Activated naive CD8-positive, alpha-beta T cell treated with anti-CD3 and anti-CD28 coated beads, Interleukin-2, amount 50 U/mL, for 16 hours (primary cell): ENCODE results near the gene GATB.
"Not testable (repeated sequence)": the region's sequence is repeated elsewhere in the genome, so short reads cannot be mapped to it uniquely, and the experiment has no call there.

ENCODE experiments used
- DNase-seq: peaks from one replicate; pipeline ENCODE4 v3.0.0-alpha.2; 2020; ENCODE audit warnings: low read depth, low spot score

Gene GATB

DNA sequence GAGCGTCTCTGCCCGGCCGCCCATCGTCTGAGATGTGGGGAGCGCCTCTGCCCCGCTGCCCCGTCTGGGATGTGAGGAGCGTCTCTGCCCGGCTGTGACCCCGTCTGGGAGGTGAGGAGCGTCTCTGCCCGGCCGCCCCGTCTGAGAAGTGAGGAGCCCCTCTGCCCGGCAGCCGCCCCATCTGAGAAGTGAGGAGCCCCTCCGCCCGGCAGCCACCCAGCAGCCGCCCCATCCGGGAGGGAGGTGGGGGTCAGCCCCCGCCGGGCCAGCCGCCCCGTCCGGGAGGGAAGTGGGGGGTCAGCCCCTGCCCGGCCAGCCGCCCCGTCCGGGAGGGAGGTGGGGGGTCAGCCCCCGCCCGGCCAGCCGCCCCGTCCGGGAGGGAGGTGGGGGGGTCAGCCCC, 29.1 kb downstream of the GATB start:
- DNase-seq, result not testable (repeated sequence)

DNA sequence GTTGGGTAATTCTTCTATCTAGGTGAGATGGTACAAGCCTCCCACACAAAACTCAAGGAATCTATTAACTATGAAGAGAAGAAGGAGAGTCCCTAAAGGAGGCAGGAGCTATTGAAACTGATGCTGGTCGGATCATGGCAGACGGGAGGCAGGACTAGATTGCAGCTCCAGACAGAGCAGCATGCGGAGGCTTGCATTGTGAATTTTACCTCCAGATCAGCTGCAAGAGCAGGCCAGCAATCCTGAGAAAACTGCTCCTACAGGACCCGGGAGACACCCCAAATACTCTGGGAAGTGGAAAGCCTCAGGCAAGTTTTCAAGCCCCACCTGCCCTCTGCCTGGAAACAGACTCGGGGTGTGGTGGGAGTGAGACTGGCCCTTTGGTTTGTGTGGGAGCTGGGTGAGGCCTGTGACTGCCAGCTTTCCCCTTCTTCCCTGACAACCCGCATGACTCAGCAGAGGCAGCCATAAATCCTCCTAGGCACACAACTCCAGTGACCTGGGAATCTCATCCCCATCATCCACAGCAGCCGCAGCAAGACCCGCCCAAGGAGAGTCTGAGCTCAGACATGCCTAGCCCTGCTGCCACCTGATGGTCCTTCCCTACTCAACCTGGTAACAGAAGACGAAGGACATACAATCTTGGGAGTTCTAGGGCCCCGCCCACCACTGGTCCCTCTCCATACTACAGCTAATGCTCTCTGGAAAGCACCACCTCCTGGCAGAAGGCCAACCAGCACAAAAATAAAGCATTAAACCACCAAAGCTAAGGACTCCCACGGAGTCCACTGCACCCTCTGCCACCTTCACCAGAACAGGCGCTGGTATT, 30.9 kb downstream of the GATB start:
- no peak for DNase-seq

DNA sequence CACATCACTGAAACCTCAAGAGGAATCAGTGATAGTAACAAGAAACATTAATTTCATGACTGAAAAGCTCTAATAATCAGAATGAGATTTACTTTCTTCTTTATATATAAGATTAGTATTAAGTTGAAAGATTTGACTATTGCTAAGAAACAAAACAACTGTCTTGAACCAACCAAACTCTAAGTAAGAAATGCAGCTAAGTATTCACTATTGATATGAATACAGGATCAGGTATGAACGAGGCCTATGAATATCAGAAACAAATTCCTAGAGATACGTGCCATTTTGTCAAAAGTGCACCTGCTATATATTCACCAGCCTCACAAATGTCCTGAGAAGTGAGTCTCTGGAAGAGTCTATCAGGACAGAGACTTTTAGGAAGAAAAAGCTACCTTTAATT, 32.1 kb downstream of the GATB start:
- no peak for DNase-seq

GRCh38 chr4:151728006-151728405, 32.8 kb downstream of the GATB start:
- no peak for DNase-seq

DNA sequence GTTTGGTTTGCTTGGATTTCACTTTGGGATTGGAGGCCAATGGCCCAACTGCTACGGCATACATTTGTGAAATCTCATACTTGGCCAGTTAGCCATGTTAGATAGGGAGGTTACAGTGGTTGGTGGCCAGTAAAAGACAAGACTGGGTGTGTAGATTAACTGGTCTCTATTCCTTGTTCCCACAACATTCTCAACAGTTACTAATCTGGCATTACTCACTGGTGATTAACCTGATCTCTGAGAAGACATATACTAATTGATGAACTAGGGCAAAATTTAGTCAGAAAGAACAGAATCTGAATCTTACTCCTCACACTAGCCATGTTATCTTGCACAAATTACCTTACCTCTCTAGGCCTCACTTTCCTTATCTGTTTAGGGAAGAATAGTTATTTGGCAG, 33.4 kb downstream of the GATB start:
- no peak for DNase-seq

- DNase-seq, result no peak
Observed at GRCh38 chr4:151725087-151725486, 35.7 kb downstream of the GATB start.

GRCh38 chr4:151721916-151722315, 38.9 kb downstream of the GATB start:
- DNase-seq, result no peak

- DNase-seq, result no peak
Observed at GRCh38 chr4:151721466-151721865, 39.3 kb downstream of the GATB start.

GRCh38 chr4:151719956-151720334, 40.9 kb downstream of the GATB start:
- no peak for DNase-seq

GRCh38 chr4:151718984-151719955, 41.5 kb downstream of the GATB start:
- no peak for DNase-seq

DNA sequence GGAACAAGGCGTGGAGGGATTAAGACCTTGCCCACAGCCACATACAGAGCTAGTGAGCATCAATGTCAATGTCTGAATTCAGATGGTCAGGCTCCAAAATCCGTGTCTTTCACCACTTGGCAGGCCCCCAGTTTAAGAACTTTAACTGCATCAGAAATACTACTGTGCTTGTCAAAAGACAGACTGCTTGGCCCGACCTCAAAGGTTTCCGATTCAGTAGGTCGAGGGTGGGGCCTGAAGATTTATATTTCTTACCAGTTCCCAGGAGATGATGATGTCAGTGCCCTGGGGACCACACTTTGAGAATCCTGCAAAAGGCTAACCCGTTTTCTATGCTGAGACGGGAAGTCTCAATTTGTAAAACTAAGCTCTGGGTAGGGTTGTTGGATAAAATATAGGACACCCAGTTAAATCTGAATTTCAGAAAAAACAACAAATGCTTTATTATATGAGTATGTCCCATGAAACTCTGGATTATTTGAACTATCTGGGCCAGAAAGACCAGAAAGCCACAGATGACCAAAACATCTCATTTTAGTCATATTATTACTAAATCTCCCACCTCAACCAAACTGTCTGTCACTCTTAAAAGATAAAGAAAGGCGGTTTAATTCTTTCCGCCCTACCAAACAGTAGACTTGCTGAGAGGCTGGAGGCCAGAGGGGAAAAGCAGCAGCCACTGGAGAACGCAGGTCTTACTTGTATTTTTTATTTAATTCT, 42.7 kb downstream of the GATB start:
- DNase-seq, result no peak

- no peak for DNase-seq
Observed at GRCh38 chr4:151717314-151717713, 43.5 kb downstream of the GATB start.

GRCh38 chr4:151716324-151716723, 44.5 kb downstream of the GATB start:
- DNase-seq, result no peak

DNA sequence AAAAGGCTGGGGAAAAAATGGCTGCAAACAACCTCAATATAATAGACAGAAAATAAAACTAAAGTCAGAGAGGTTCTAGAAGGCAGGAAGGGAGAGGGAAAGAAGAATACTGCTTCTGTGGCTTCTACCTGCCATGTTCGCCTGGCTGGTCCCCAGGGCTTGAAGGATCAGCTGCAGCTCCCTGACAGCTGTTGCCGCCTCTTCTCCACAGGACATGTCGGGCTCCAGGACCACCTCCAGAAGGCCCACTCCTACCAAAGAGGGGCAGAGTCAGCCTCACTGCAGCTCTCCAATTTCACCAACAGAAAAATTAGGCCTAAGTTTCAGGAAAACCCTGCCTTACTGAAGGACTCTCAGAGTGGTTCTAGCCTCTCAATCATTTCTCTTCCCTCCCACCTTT, 44.9 kb downstream of the GATB start:
- DNase-seq, result no peak

GRCh38 chr4:151712777-151713176, 48.0 kb downstream of the GATB start:
- no peak for DNase-seq

DNA sequence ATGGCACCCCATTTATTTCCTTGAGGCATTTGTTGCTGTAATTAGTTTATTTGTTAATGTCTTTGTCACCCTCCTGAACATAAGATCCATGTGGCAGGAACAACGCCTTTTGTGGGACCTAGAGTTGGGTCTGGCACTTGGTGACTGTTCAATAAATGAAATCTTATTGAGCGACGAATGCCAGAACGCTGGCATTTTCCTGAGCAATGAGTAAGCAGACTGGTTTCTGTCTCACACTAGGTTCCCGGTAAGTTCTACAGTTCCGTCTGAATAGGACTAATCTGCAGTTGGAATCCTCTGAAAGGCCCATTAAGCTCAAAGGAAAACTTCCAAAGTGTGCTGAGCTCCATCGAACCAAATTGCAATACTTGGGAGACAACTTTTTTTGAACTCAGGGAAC, 49.2 kb downstream of the GATB start:
- DNase-seq, result no peak

- DNase-seq, result no peak
Observed at GRCh38 chr4:151709587-151709986, 51.2 kb downstream of the GATB start.

DNA sequence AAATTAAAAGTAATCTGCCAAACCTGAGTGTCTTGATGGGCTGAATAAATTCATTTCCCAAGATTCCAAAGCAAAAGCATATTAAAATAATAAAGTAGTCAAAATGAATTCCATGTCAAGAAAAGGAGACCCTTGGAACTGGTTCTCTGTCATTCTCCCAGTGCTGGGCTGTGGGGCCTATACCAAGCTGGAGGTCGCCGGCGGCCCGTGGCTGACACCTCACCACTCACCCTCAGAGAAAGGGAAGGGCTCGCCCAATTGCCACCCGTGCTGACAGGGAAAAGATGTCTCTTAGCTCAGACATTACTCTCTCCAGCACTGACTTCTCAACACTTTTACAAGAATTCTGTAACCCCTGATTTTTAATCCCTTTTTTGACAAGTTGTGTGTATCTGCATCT, 51.7 kb downstream of the GATB start:
- DNase-seq, result no peak

DNA sequence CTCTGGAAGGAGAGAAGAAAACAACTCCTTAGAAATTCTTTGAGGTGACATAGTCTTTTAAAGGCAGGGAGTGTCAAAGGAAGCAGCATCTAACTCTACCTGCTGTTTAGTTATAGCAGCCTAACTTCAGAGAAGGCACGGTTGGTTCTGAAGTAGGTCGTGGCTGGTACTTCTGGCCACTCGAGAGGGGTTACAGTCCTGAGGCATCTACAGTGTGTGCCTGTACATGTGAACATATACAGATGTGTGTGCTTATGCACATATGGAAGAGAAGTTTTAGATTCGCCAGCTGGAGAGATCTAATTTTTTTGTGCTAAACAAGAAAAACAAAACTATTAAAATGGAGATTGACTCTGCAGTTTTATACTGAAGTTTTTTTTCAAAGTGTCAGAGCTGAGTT, 52.7 kb downstream of the GATB start:
- no peak for DNase-seq

DNA sequence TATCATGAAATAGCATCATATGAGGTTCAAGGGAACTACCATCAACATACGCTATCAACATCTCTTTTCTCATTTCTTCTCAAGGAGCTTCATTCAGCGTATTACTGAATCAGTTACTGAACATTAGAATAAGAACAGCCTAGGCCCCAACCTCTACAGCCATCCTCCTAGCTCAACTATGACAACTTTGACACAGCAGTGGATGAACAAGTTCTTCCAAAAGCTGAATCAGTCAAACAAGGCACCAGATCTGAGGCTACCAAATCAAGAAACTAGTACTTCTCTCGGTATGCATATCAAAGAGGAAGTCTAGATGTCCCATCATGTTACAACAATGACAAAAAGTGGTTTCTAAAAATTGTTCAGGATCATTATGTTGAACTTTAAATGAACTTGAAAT, 57.4 kb downstream of the GATB start:
- no peak for DNase-seq

GRCh38 chr4:151702256-151702655, 58.6 kb downstream of the GATB start:
- no peak for DNase-seq
